Measurements from ENCODE around the gene RALGPS1. TPM values are rescaled to one million over a fixed set of nuclear protein-coding genes. Genes with fewer than 3 reads are reported as not detected.

RALGPS1 gene
- total RNA-seq, 1 donor from 2014 or later = 21.1 TPM

DNA sequence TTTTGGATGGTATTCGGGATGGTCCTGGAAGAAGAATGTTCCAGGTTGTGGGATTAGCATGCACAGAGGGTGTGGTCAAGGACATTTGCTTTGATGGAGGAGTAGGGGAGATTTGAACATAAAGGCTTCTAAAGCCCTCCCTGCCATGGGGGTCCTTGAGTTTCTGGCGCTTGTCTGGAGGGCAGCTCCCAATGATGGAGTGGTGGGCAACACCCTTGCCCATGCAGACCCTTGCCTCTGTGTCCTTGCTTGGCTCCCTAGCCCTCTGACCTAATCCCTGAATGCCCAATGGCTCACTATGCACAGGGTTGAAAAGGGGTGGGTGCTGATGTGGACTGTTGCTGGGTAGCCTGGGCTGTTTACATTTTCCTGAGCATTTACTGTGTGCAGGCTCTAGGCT lies 66.6 kb downstream of the RALGPS1 start:
- DNase-seq (no peak), ATAC-seq (no peak)
- intact Hi-C loops (cut with micrococcal nuclease) = no loop called here

GRCh38 chr9:126982215-126983002 lies 67.8 kb downstream of the RALGPS1 start:
- no peak for ATAC-seq

DNA sequence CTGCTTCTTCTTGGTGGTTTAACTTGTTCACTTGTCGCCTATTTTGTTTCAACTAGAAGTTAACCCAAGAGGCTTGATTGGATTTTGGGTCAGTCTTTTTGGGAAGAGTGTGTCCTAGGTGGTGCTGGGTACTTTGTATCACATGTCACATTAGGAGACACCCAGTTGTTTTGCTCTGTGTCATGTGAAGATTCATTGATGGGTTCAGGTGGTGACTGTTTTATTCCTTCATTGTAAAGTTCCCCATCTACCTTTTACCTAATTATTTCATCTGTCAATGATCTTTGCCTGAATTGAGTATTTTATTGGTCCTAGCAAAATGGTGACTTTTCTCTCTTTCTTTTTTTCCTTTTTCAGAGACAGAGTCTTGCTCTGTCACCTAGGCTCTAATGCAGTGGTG lies 69.2 kb downstream of the RALGPS1 start:
- intact Hi-C loops (cut with micrococcal nuclease) = no loop called here

More at GRCh38 chr9:126982215-126983002, 67.8 kb downstream of the RALGPS1 start:
- intact Hi-C loops (cut with micrococcal nuclease) = no loop called here
- no peak for DNase-seq

DNA sequence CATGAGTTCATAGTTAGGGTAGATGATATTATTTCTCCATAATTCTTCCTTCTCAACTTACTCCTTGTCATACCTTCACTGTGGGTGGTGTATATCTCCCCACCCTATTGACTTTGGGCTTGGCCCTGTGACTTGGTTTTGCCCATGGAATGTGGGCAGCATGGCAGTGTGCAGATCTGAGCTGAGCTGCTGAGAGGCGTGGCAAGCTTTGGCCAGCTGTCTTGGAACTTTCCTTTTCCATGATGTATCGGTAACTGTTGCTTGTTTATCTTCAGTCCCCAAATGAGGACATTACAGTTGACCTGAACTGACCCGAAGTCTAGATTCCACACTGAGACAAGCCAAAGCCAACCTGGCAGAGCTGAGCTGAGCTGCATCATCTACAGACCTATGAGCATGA lies 70.4 kb downstream of the RALGPS1 start:
- DNase-seq = no peak
- peak; percentile 56 for ATAC-seq

More for the DNA sequence above, 69.2 kb downstream of the RALGPS1 start:
- no peak for ATAC-seq
- no peak for DNase-seq

DNA sequence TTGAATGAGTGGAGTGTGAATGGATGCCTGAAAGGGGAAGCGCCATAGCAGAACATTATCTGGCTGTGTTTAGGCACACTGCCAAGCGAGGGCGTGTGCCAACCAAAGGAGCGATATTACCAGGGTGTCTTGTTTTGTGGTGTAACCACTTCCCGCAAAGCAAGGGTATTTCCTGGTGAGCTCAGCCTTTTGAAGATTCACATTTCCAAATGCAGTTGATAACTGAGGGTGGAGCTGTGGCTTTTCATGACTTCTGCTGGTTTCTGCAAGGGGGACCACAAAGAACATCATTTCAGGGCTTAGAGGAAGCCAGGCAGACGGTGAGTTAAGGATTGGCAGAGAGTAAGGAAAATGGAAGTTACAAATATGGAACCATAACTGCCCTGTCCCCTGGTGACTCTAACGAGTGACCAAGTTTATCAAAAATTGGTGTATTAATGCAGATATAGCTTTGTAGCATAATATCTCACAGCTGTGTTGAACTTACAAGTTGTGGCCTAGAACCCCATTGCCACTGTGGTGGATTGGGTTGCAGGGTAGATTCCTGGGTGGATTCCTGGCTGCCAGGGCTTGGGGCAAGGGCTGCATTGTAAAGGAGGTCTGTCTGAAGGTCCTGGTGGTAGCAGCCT lies 71.4 kb downstream of the RALGPS1 start:
- ATAC-seq (peak; percentile 79), DNase-seq (peak; percentile 84)
- intact Hi-C loops (cut with micrococcal nuclease) = no loop called here

More for the DNA sequence above, 70.4 kb downstream of the RALGPS1 start:
- intact Hi-C loops (cut with micrococcal nuclease) = no loop called here

DNA sequence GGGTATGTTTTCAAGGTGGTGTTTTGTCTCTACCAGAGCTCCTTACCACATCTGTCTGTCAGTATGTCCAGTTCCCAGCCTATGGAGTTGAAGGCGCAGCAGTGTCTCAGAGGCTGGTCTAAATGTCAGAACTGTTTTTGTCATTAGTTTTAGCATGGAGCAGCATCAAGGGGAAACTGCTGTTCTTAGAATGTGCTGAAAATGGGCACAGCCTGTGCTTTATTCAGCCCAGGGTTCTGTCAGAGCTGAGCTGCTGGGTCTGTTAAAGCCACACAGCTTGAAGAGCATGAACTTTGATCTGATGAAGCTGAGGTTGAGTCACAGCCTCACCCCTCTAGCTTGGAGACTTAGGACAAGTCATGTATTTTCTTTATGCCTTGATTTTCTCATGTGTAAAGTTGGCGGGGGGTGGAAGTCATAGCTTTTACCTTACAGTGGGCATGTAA lies 71.9 kb downstream of the RALGPS1 start:
- intact Hi-C loops (cut with micrococcal nuclease) = no loop called here
- no peak for ATAC-seq

GRCh38 chr9:126988857-126989256 lies 74.3 kb downstream of the RALGPS1 start:
- ATAC-seq (no peak), DNase-seq (no peak)
- intact Hi-C loops (cut with micrococcal nuclease) = no loop called here

More for the DNA sequence above, 71.9 kb downstream of the RALGPS1 start:
- no peak for DNase-seq

DNA sequence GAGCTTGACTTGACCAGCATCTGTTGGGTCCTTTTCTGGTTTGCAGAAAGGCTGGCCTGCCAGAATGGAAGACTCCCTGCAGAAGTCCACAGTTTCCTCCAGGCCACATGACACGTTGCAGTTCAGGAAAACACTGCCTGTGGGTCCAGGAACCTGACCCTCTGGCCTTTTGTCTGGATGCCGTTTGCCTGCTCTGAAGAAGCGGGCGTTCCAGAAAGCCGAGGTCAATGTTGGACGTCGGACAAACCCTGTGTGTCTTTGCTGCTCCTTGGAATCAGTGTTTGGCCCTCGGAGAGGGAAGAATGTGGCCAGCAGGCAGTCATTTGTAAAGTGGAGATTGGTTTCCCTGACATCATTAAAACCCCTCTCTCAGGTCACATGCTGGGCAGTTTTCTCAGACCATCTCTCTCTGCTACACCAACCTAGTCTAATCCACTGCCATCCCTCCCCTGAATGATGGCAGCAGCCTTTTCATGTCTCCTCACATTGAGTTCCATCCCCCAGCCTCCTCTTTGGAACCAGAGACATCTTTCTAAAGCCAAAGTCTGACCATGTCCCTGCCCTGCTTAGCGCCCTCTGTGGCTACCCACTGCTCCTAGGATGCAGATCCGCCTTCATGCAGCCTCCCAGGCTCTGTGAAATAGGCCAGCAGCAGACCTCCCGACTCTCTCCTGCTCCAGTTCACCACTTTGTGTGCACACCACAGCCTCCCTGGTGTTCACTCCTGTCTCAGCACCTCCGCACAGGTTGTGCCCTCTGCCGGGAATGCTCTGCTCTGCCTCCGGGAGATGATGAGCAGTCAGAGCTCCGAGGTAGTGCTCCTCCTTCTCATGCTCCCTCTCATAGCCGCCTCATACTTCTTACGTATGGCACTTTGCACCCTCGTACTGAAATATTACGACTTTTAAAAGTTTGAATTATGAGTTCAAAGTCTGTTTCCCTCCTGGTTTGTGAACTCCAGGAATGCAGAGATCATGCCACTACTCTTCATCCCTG lies 75.6 kb downstream of the RALGPS1 start:
- DNase-seq (peak; percentile 75), ATAC-seq (peak; percentile 78)
- intact Hi-C loops (cut with micrococcal nuclease) = no loop called here

DNA sequence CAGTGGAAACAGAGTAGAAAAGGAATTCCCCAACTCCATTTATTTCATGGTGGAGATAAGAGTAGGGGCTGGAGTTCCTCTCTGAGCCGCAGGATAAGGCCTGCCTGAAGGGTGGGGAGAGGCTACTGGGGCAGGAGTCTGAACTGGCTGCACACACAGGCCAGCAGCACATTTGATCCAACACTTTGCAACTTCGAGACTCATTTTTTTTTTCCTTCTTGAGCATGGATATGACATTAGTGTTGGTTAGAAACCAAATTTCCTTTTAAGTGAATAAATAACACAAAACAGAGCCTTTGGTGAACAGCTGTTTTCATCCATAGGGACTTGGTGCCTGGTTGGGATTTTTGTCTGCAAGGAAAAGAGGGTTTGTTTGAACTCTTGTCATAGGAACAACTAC lies 76.6 kb downstream of the RALGPS1 start:
- ATAC-seq = peak; percentile 71
- DNase-seq = no peak
- intact Hi-C loops (cut with micrococcal nuclease) = no loop called here

- no peak for ATAC-seq
- intact Hi-C loops (cut with micrococcal nuclease) = no loop called here
- no peak for DNase-seq
Observed at GRCh38 chr9:126992427-126992826, 77.8 kb downstream of the RALGPS1 start.

DNA sequence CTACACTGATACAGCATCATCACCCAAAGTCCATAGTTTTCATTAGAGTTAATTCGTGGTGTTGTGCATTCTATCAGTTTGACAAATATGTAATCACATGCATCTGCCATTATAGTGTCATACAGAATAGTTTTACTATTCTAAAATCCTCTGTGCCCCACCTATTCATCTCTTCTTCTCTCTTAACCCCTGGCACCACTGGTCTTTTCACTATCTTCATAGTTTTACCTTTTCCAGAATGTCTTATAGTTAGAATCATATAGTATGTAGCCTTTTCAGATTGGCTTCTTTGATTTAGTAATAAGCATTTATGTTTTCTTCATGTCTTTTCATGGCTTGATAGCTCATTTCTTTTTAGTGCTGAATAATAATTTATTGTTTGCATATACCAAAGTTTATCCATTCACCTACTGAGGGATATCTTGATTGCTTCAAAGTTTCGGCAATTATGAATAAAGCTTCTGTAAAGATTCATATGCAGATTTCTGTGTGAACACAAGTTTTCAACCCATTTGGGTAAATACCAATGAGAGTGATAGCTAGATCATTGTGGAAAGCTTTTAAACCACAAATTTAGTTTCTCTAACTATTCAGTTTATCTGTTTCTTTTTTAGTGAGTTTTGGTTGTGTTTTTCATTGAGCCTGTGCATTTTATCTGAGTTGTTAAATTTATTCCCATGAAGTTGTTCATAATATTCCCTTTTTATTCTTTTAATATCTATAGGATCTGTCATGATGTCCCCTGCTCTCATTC lies 84.9 kb downstream of the RALGPS1 start:
- intact Hi-C loops (cut with micrococcal nuclease) = no loop called here
- ATAC-seq (no peak), DNase-seq (no peak)

- DNase-seq (no peak), ATAC-seq (peak; percentile 60)
- intact Hi-C loops (cut with micrococcal nuclease) = no loop called here
Observed at GRCh38 chr9:127004946-127005769, 90.6 kb downstream of the RALGPS1 start.

DNA sequence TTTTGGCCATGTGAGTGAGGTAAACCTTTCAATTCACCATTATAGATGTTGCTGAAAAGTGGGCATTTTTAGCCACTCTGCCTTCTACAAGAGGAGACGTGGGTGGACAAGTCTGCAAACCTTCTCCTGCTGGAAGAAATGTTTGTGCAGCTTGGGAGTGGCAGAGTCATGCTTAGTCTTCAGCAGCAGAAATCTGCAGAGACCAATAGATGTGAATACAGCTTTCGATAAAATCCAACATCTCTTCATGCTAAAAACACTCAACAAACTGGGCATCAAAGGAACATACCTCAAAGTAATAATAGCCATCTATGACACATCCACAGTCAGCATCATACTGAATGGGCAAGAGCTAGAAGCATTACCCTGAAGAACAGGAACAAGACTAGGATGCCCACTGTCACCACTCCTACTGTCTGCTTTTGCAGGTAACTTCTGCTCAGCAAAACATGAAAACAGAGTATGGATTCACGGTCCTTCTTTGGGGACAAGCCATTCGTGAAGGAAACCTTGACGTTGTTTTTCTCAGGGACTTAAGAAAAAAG lies 91.3 kb downstream of the RALGPS1 start:
- ATAC-seq (no peak), DNase-seq (no peak)
- intact Hi-C loops (cut with micrococcal nuclease) = no loop called here

GRCh38 chr9:127007638-127008037 lies 93.1 kb downstream of the RALGPS1 start:
- ATAC-seq = no peak
- DNase-seq = no peak
- intact Hi-C loops (cut with micrococcal nuclease) = no loop called here

DNA sequence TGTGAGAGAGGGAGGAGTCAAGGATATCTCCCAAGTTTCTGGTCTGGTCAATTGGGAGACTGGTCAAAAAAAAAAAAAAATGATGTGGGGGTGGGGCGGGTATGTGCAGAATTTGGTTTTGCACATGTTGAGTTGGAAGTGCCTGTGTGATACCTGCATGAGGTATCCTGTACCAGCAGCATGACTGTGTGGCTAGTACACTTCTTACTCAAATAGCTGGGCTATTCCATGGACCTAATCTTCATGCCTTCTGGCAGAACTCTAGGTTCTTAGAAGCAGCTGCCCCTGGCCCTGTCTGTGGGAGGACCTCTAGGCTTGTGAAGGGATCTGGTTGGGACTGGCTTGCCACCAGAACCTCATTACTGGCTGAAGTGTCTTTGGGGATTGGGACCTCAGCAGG lies 93.5 kb downstream of the RALGPS1 start:
- no peak for ATAC-seq
- DNase-seq = no peak
- intact Hi-C loops (cut with micrococcal nuclease) = no loop called here

GRCh38 chr9:127011772-127012171 lies 97.2 kb downstream of the RALGPS1 start:
- intact Hi-C loops (cut with micrococcal nuclease) = no loop called here
- no peak for ATAC-seq
- DNase-seq = no peak

DNA sequence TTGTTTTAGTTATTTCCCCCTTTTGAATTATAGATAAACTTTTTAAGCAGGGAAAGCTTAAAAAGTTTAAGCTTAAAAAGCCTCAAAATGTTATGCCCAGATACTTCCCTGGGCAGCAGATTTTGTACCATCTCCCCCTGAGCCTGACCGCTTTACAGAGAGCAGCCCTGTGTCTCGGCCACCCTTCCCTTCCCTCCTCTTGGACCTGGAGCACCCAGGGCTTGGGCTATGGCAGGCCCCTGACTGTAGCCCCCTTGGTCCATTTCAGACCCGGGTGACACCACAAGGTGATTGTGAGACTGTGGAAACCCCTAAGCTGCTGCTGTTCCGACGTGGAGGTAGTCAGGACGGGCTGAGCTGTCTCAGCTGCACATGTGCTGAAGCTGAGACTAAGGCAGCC lies 97.7 kb downstream of the RALGPS1 start:
- DNase-seq (no peak), ATAC-seq (no peak)
- intact Hi-C loops (cut with micrococcal nuclease) = no loop called here

DNA sequence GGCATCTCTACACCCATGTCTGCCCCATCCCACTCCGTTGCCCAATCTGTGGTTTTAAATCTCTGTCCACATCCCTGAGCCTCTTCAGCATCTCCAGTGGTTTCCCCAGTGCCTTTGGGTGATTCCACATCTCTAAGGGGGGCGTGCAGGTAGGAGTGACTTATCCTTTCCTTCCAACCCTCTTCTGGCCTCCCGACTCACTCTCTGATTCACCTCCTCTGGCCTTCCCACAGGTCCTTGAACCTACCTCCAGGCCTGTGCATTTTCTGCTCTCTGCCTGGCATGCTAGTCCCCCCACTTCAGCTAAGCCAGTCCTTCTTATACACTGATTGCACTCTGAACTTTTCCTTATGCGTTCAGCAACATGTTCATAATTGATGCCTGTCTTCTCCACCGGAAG lies 99.0 kb downstream of the RALGPS1 start:
- DNase-seq (no peak), ATAC-seq (no peak)

More for the DNA sequence above, 99.0 kb downstream of the RALGPS1 start:
- intact Hi-C loops (cut with micrococcal nuclease) = no loop called here

All from left ventricle myocardium superior (tissue), 1 donor.